Thymus (tissue), 11 donors: ENCODE data around the gene CCAR1. TPM values are rescaled to one million over a fixed set of nuclear protein-coding genes. Genes with fewer than 3 reads are reported as not detected.
"Not testable (repeated sequence)": the region's sequence is repeated elsewhere in the genome, so short reads cannot be mapped to it uniquely, and the experiment has no call there.

Experiments used
- DNase-seq, 9 donors: peaks; one replicate each; pipeline ENCODE4 v3.0.0-alpha.2; 2013; ENCODE audit warnings: low spot score in 9 of 9, low read depth in 6 of 9, missing footprints in 1 of 9
- H3K27ac ChIP-seq, 2 donors: one replicate each; pipeline ENCODE4 v1.5.1; 2013; ENCODE audit warnings: control low read depth in 1 of 2, low read depth in 1 of 2, low read length in 1 of 2, mild to moderate bottlenecking in 1 of 2, moderate library complexity in 1 of 2
- H3K27me3 ChIP-seq, 2 donors: one replicate each; pipeline ENCODE4 v1.5.1; 2013; ENCODE audit warnings: low read length in 1 of 2; ENCODE audit not compliant: control insufficient read depth in 2 of 2, insufficient read depth in 1 of 2
- H3K36me3 ChIP-seq, 2 donors: one replicate each; pipeline ENCODE4 v1.5.1; 2013; ENCODE audit warnings: low read length in 1 of 2, mild to moderate bottlenecking in 1 of 2, moderate library complexity in 1 of 2; ENCODE audit not compliant: control insufficient read depth in 2 of 2, insufficient read depth in 2 of 2
- H3K4me1 ChIP-seq, 2 donors: one replicate each; pipeline ENCODE4 v1.5.1; 2013; ENCODE audit warnings: low read length in 2 of 2; ENCODE audit not compliant: control insufficient read depth in 2 of 2, insufficient read depth in 2 of 2
- H3K4me3 ChIP-seq, 2 donors: one replicate each; pipeline ENCODE4 v1.5.1; 2013; ENCODE audit warnings: low read length in 2 of 2, control low read depth in 1 of 2, mild to moderate bottlenecking in 1 of 2
- H3K9me3 ChIP-seq, 2 donors: one replicate each; pipeline ENCODE4 v1.5.1; 2013; ENCODE audit warnings: low read length in 1 of 2, mild to moderate bottlenecking in 1 of 2; ENCODE audit not compliant: control insufficient read depth in 2 of 2, insufficient read depth in 1 of 2
- WGBS: extraction: QIAGEN DNeasy Blood & Tissue Kit; methylation state at CpG from one replicate; pipeline ENCODE4 v1.1.7; 2013; 5-methylcytosine and 5-hydroxymethylcytosine counted together
- polyA plus RNA-seq: library from polyadenylated mRNA; stranded (reverse); fragments of 200-250 nt; gene quantifications from one replicate; pipeline ENCODE4 v1.2.3, GENCODE V29; 2013
- total RNA-seq: library from RNA; stranded (reverse); fragments of 120-200 nt; gene quantifications from one replicate; pipeline ENCODE4 v1.2.4, GENCODE V29; 2013
- donor health status: healthy.

The CCAR1 gene
- total and polyA plus RNA-seq, 2 donors = 68.7 to 118 TPM

- Histone ChIP-seq H3K4me3 (no peak overlapping the region), H3K4me1 (no peaks in the 10 kb centered on the region), H3K27me3 (no peaks in the 10 kb centered on the region), H3K36me3 (peaks cover 43 to 69% of the 10 kb centered on the region in 2 donors), H3K9me3 (no peaks in the 10 kb centered on the region), H3K27ac (no peak overlapping the region)
- DNase-seq = no peak
- WGBS = 95% methylated on average over 3 of the region's 3 CpGs
These were observed 66.8 kb downstream of the CCAR1 start for GRCh38 chr10:68787813-68788212.

- H3K36me3 ChIP-seq = peaks cover 41 to 74% of the 10 kb centered on the region in 2 donors
These were observed 69.4 kb downstream of the CCAR1 start for GRCh38 chr10:68790476-68790875.

GRCh38 chr10:68792115-68792514 lies 71.1 kb downstream of the CCAR1 start:
- peak in 2 of 9 donors; percentile 4 to 15 for DNase-seq
- WGBS = 91% methylated on average over 1 of the region's 1 CpG
- H3K27ac ChIP-seq = no peak overlapping the region
- no peak overlapping the region for H3K4me3 ChIP-seq
- H3K4me1 ChIP-seq = no peaks in the 10 kb centered on the region
- H3K27me3 ChIP-seq = no peaks in the 10 kb centered on the region
- H3K36me3 ChIP-seq = peaks cover 51 to 70% of the 10 kb centered on the region in 2 donors
- H3K9me3 ChIP-seq = no peaks in the 10 kb centered on the region

More at GRCh38 chr10:68790476-68790875, 69.4 kb downstream of the CCAR1 start:
- H3K4me1 ChIP-seq = no peaks in the 10 kb centered on the region
- WGBS = 98% methylated on average over 10 of the region's 10 CpGs
- no peaks in the 10 kb centered on the region for H3K27me3 ChIP-seq
- no peaks in the 10 kb centered on the region for H3K9me3 ChIP-seq
- no peak overlapping the region for H3K27ac ChIP-seq
- DNase-seq = no peak
- no peak overlapping the region for H3K4me3 ChIP-seq

GRCh38 chr10:68795886-68796532 lies 75.0 kb downstream of the CCAR1 start:
- no peaks in the 10 kb centered on the region for H3K4me1 ChIP-seq
- no peak overlapping the region for H3K4me3 ChIP-seq
- H3K9me3 ChIP-seq = no peaks in the 10 kb centered on the region
- no peak overlapping the region for H3K27ac ChIP-seq
- peaks cover 26 to 38% of the 10 kb centered on the region in 2 donors for H3K36me3 ChIP-seq
- H3K27me3 ChIP-seq = no peaks in the 10 kb centered on the region
- WGBS = 97% methylated on average over 4 of the region's 4 CpGs
- no peak for DNase-seq

GRCh38 chr10:68796605-68797004 lies 75.6 kb downstream of the CCAR1 start:
- Histone ChIP-seq H3K27ac (no peak overlapping the region), H3K9me3 (no peaks in the 10 kb centered on the region), H3K27me3 (no peaks in the 10 kb centered on the region), H3K4me3 (no peak overlapping the region), H3K4me1 (no peaks in the 10 kb centered on the region), H3K36me3 (peaks cover 26 to 34% of the 10 kb centered on the region in 2 donors)
- no peak for DNase-seq
- 98% methylated on average over 3 of the region's 3 CpGs for WGBS

GRCh38 chr10:68800211-68800610 lies 79.2 kb downstream of the CCAR1 start:
- Histone ChIP-seq H3K9me3 (no peaks in the 10 kb centered on the region), H3K4me1 (no peaks in the 10 kb centered on the region), H3K36me3 (peaks cover 12% of the 10 kb centered on the region in 2 donors), H3K4me3 (no peak overlapping the region), H3K27ac (no peak overlapping the region), H3K27me3 (no peaks in the 10 kb centered on the region)
- 95% methylated on average over 2 of the region's 2 CpGs for whole genome bisulfite sequencing
- no peak for DNase-seq

GRCh38 chr10:68804692-68805091 lies 83.7 kb downstream of the CCAR1 start:
- 96% methylated on average over 1 of the region's 1 CpG for WGBS
- H3K36me3 ChIP-seq = no peaks in the 10 kb centered on the region
- no peak for DNase-seq

GRCh38 chr10:68810830-68811229 lies 89.8 kb downstream of the CCAR1 start:
- 98% methylated on average over 9 of the region's 9 CpGs for WGBS
- H3K27me3 ChIP-seq, H3K4me3 ChIP-seq, H3K27ac ChIP-seq, H3K36me3 ChIP-seq, DNase-seq, H3K4me1 ChIP-seq, H3K9me3 ChIP-seq: not testable (repeated sequence)

More at GRCh38 chr10:68804692-68805091, 83.7 kb downstream of the CCAR1 start:
- Histone ChIP-seq H3K27ac (no peak overlapping the region), H3K27me3 (no peaks in the 10 kb centered on the region), H3K4me1 (no peaks in the 10 kb centered on the region), H3K9me3 (no peaks in the 10 kb centered on the region), H3K4me3 (no peak overlapping the region)

- no peak overlapping the region for H3K4me3 ChIP-seq
- 95% methylated on average over 7 of the region's 7 CpGs for WGBS
- no peak for DNase-seq
These were observed 90.4 kb downstream of the CCAR1 start for GRCh38 chr10:68811314-68812009.

More at GRCh38 chr10:68811314-68812009, 90.4 kb downstream of the CCAR1 start:
- Histone ChIP-seq H3K9me3 (no peaks in the 10 kb centered on the region), H3K4me1 (no peaks in the 10 kb centered on the region), H3K36me3 (no peaks in the 10 kb centered on the region), H3K27me3 (no peaks in the 10 kb centered on the region), H3K27ac (no peak overlapping the region)
